NT2/D1 (cell line): ENCODE results near the gene SEMA3F.

Experiments used
- DNase-seq: peaks from one replicate; pipeline ENCODE4 v3.0.0-alpha.2; 2011; ENCODE audit warnings: low read depth, low spot score
- H3K27me3 ChIP-seq: 2 replicates; pipeline ENCODE4 v1.6.0; 2011; ENCODE audit warnings: mild to moderate bottlenecking; ENCODE audit not compliant: insufficient read length, insufficient read depth
- H3K36me3 ChIP-seq: 2 replicates; pipeline ENCODE4 v1.6.1; 2011; ENCODE audit warnings: mild to moderate bottlenecking, low read length, mixed read lengths; ENCODE audit not compliant: insufficient read depth, insufficient read length
- H3K4me1 ChIP-seq: 2 replicates; pipeline ENCODE4 v1.5.1; 2011; ENCODE audit not compliant: insufficient read depth, insufficient read length
- H3K4me3 ChIP-seq: 2 replicates; pipeline ENCODE4 v1.5.1; 2011; ENCODE audit warnings: low read depth; ENCODE audit not compliant: insufficient read length
- H3K9ac ChIP-seq: 2 replicates; pipeline ENCODE4 v1.6.0; 2011; ENCODE audit warnings: low read depth; ENCODE audit not compliant: insufficient read length
- H3K9me3 ChIP-seq: 2 replicates; pipeline ENCODE4 v1.5.1; 2011; ENCODE audit warnings: mild to moderate bottlenecking, low read length; ENCODE audit not compliant: insufficient read depth
- SUZ12 ChIP-seq: IDR thresholded peaks from 2 replicates; pipeline ENCODE4 v1.6.1; 2011; ENCODE audit not compliant: insufficient read length, insufficient read depth; ENCODE audit errors: extremely low read depth
- YY1 ChIP-seq: IDR thresholded peaks from 2 replicates; pipeline ENCODE4 v1.6.1; 2011; ENCODE audit not compliant: insufficient read length, insufficient read depth
- ZNF274 ChIP-seq: IDR thresholded peaks from 2 replicates; pipeline ENCODE4 v1.6.1; 2011; ENCODE audit warnings: mild to moderate bottlenecking, low read depth, low read length

Gene SEMA3F

GRCh38 chr3:50125541-50126286 lies 29.4 kb upstream of the SEMA3F start:
- DNase-seq = no peak
- H3K9ac ChIP-seq = peak overlapping the region; percentile 34
- no peaks in the 10 kb centered on the region for H3K9me3 ChIP-seq
- H3K4me1 ChIP-seq = peaks cover 30% of the 10 kb centered on the region
- H3K36me3 ChIP-seq = peaks cover 10% of the 10 kb centered on the region
- H3K4me3 ChIP-seq = no peak overlapping the region
- TF ChIP-seq SUZ12 = no peak
- TF ChIP-seq ZNF274 = no peak
- no peak for TF ChIP-seq YY1
- no peaks in the 10 kb centered on the region for H3K27me3 ChIP-seq

- Histone ChIP-seq H3K27me3 (no peaks in the 10 kb centered on the region), H3K9me3 (no peaks in the 10 kb centered on the region), H3K36me3 (peaks cover 6% of the 10 kb centered on the region), H3K4me1 (peaks cover 27% of the 10 kb centered on the region), H3K4me3 (no peak overlapping the region), H3K9ac (no peak overlapping the region)
- TF ChIP-seq ZNF274 (no peak), SUZ12 (no peak), YY1 (no peak)
- DNase-seq = no peak
These were observed 28.6 kb upstream of the SEMA3F start for GRCh38 chr3:50126287-50127211.

GRCh38 chr3:50127251-50127691 lies 27.9 kb upstream of the SEMA3F start:
- no peak for TF ChIP-seq YY1
- TF ChIP-seq ZNF274 = no peak
- no peak for TF ChIP-seq SUZ12
- no peak for DNase-seq
- Histone ChIP-seq H3K4me3 (no peak overlapping the region), H3K4me1 (peaks cover 20% of the 10 kb centered on the region), H3K9me3 (no peaks in the 10 kb centered on the region), H3K27me3 (no peaks in the 10 kb centered on the region), H3K36me3 (no peaks in the 10 kb centered on the region), H3K9ac (no peak overlapping the region)

- H3K4me1 ChIP-seq = peaks cover 19% of the 10 kb centered on the region
- TF ChIP-seq SUZ12 = no peak
- no peak for TF ChIP-seq ZNF274
- TF ChIP-seq YY1 = no peak
- no peak overlapping the region for H3K4me3 ChIP-seq
- no peaks in the 10 kb centered on the region for H3K36me3 ChIP-seq
- H3K9me3 ChIP-seq = no peaks in the 10 kb centered on the region
- H3K9ac ChIP-seq = no peak overlapping the region
- no peak for DNase-seq
- H3K27me3 ChIP-seq = no peaks in the 10 kb centered on the region
These were observed 27.1 kb upstream of the SEMA3F start for GRCh38 chr3:50128001-50128400.

GRCh38 chr3:50130436-50130835 lies 24.7 kb upstream of the SEMA3F start:
- Histone ChIP-seq H3K36me3 (no peaks in the 10 kb centered on the region), H3K9ac (no peak overlapping the region), H3K27me3 (no peaks in the 10 kb centered on the region), H3K4me3 (no peak overlapping the region), H3K9me3 (no peaks in the 10 kb centered on the region), H3K4me1 (peaks cover 20% of the 10 kb centered on the region)
- DNase-seq = no peak
- TF ChIP-seq ZNF274 (no peak), SUZ12 (no peak), YY1 (no peak)

- no peaks in the 10 kb centered on the region for H3K9me3 ChIP-seq
- no peak for DNase-seq
- TF ChIP-seq YY1 (no peak), SUZ12 (no peak), ZNF274 (no peak)
- peaks cover 16% of the 10 kb centered on the region for H3K4me1 ChIP-seq
- no peak overlapping the region for H3K4me3 ChIP-seq
- no peaks in the 10 kb centered on the region for H3K36me3 ChIP-seq
- no peaks in the 10 kb centered on the region for H3K27me3 ChIP-seq
- no peak overlapping the region for H3K9ac ChIP-seq
These were observed 22.5 kb upstream of the SEMA3F start for GRCh38 chr3:50132421-50133282.
